ENCODE results near the gene EPAS1. TPM values are rescaled to one million over a fixed set of nuclear protein-coding genes. Genes with fewer than 3 reads are reported as not detected.

The EPAS1 gene
- total and polyA plus RNA-seq, 2 of the 13 experiments (the other 11 are each of a cell fraction or from before 2014, with no cell fraction given), result 47.1 to 182 TPM

- TF ChIP-seq ZNF552 (CRISPR knock-in tag; IDR thresholded peaks at IDR 0.05; ENCODE audit: borderline replicate concordance) (no peak), BCLAF1 (IDR thresholded peaks at IDR 0.05) (no peak), RFXAP (CRISPR knock-in tag; IDR thresholded peaks at IDR 0.05; ENCODE audit: borderline replicate concordance) (no peak), NCOA2 (CRISPR knock-in tag; IDR thresholded peaks at IDR 0.05) (peak; percentile 90), NR3C1 (CRISPR knock-in tag; IDR thresholded peaks at IDR 0.05) (no peak), ASH2L (IDR thresholded peaks at IDR 0.05; ENCODE audit: insufficient read length, low read depth, low read length) (peak; percentile 50), ZNF143 (CRISPR knock-in tag; IDR thresholded peaks at IDR 0.05) (no peak), ZNF513 (CRISPR knock-in tag; conservative IDR thresholded peaks at IDR 0.05) (no peak), ZNF800 (CRISPR knock-in tag; IDR thresholded peaks at IDR 0.05) (0 out of 2 replicates have a peak, but pooled peaks have one; percentile 53), FUBP1 (CRISPR knock-in tag; IDR thresholded peaks at IDR 0.05; ENCODE audit: borderline replicate concordance) (no peak), JUN (CRISPR knock-in tag; IDR thresholded peaks at IDR 0.05) (no peak), ZNF841 (CRISPR knock-in tag; IDR thresholded peaks at IDR 0.05; ENCODE audit: borderline replicate concordance) (no peak), ZBTB42 (CRISPR knock-in tag; IDR thresholded peaks at IDR 0.05) (no peak), ATRX (CRISPR knock-in tag; IDR thresholded peaks at IDR 0.05; ENCODE audit: borderline replicate concordance) (no peak), MAZ (IDR thresholded peaks at IDR 0.05; ENCODE audit: borderline replicate concordance, low read depth, low read length) (no peak), MAZ (CRISPR knock-in tag; IDR thresholded peaks at IDR 0.05; ENCODE audit: low read depth) (peak; percentile 54; the same call in 1 of the 2 replicates), ZFP90 (CRISPR knock-in tag; IDR thresholded peaks at IDR 0.05; ENCODE audit: borderline replicate concordance) (no peak), PHF20 (CRISPR knock-in tag; IDR thresholded peaks at IDR 0.05) (no peak), ZSCAN31 (CRISPR knock-in tag; IDR thresholded peaks at IDR 0.05; ENCODE audit: low read depth) (no peak), NFYB (CRISPR knock-in tag; IDR thresholded peaks at IDR 0.05) (no peak)
Observed at GRCh38 chr2:46394649-46395510, 97.7 kb downstream of the EPAS1 start (continued).
